ENCODE data around the gene MAPK8IP1.
"Not testable (repeated sequence)": the region's sequence is repeated elsewhere in the genome, so short reads cannot be mapped to it uniquely, and the experiment has no call there.

MAPK8IP1 gene

GRCh38 chr11:45885274-45885920 lies at the start of gene MAPK8IP1:
Gene MAPK8IP1 (plus strand): TSS chr11:45885651. CDS start chr11:45885821, 170 bp downstream.
- in situ Hi-C loops (cut with MboI; ENCODE audit: low sequenced_read_pairs), result no loop called here

GRCh38 chr11:45839204-45839603 lies 46.2 kb upstream of the MAPK8IP1 start:
- in situ Hi-C loops (cut with MboI; ENCODE audit: low sequenced_read_pairs), result no loop called here

GRCh38 chr11:45840251-45840650 lies 45.2 kb upstream of the MAPK8IP1 start:
- in situ Hi-C loops (cut with MboI; ENCODE audit: low sequenced_read_pairs), result not testable (repeated sequence)

- in situ Hi-C loops (cut with MboI; ENCODE audit: low sequenced_read_pairs), result no loop called here
These were observed 42.1 kb upstream of the MAPK8IP1 start for GRCh38 chr11:45843158-45843924.

GRCh38 chr11:45844822-45845578 lies 40.5 kb upstream of the MAPK8IP1 start:
- in situ Hi-C loops (cut with MboI; ENCODE audit: low sequenced_read_pairs), result no loop called here

GRCh38 chr11:45846174-45846675 lies 39.2 kb upstream of the MAPK8IP1 start:
- in situ Hi-C loops (cut with MboI; ENCODE audit: low sequenced_read_pairs), result no loop called here

GRCh38 chr11:45846974-45847910 lies 38.2 kb upstream of the MAPK8IP1 start, which contains the start of gene CRY2:
Gene CRY2 (plus strand): TSS chr11:45847475. CDS start chr11:45847491, 16 bp downstream.
- in situ Hi-C loops (cut with MboI; ENCODE audit: low sequenced_read_pairs), result no loop called here

- in situ Hi-C loops (cut with MboI; ENCODE audit: low sequenced_read_pairs), result no loop called here
These were observed 37.5 kb upstream of the MAPK8IP1 start for GRCh38 chr11:45847911-45848316.

GRCh38 chr11:45848654-45849081 lies 36.8 kb upstream of the MAPK8IP1 start:
- in situ Hi-C loops (cut with MboI; ENCODE audit: low sequenced_read_pairs), result no loop called here

GRCh38 chr11:45850446-45850845 lies 35.0 kb upstream of the MAPK8IP1 start:
- in situ Hi-C loops (cut with MboI; ENCODE audit: low sequenced_read_pairs), result no loop called here

- in situ Hi-C loops (cut with MboI; ENCODE audit: low sequenced_read_pairs), result no loop called here
These were observed 34.2 kb upstream of the MAPK8IP1 start for GRCh38 chr11:45851228-45851627.

GRCh38 chr11:45852018-45852711 lies 33.3 kb upstream of the MAPK8IP1 start:
- in situ Hi-C loops (cut with MboI; ENCODE audit: low sequenced_read_pairs), result no loop called here

GRCh38 chr11:45852712-45853101 lies 32.7 kb upstream of the MAPK8IP1 start:
- in situ Hi-C loops (cut with MboI; ENCODE audit: low sequenced_read_pairs), result no loop called here

GRCh38 chr11:45853332-45854219 lies 31.9 kb upstream of the MAPK8IP1 start:
- in situ Hi-C loops (cut with MboI; ENCODE audit: low sequenced_read_pairs), result no loop called here

- in situ Hi-C loops (cut with MboI; ENCODE audit: low sequenced_read_pairs), result no loop called here
These were observed 30.1 kb upstream of the MAPK8IP1 start for GRCh38 chr11:45855308-45855707.

GRCh38 chr11:45856044-45856468 lies 29.4 kb upstream of the MAPK8IP1 start:
- in situ Hi-C loops (cut with MboI; ENCODE audit: low sequenced_read_pairs), result no loop called here

GRCh38 chr11:45857961-45858474 lies 27.4 kb upstream of the MAPK8IP1 start:
- in situ Hi-C loops (cut with MboI; ENCODE audit: low sequenced_read_pairs), result no loop called here

- in situ Hi-C loops (cut with MboI; ENCODE audit: low sequenced_read_pairs), result no loop called here
These were observed 26.6 kb upstream of the MAPK8IP1 start for GRCh38 chr11:45858751-45859398.
